Myometrial cell (primary cell): ENCODE results near the gene MET. TPM values are rescaled to one million over a fixed set of nuclear protein-coding genes. Genes with fewer than 3 reads are reported as not detected.

ENCODE experiments used
- total RNA-seq: library from RNA; depleted of rRNA; stranded (reverse); fragments of >200 nt; gene quantifications from 2 replicates; pipeline ENCODE4 v1.2.3, GENCODE V29; 2015

The MET gene
- total RNA-seq: 36.6 and 44.5 TPM in 2 replicates

GRCh38 chr7:116671681-116672595 lies at the start of gene MET:
TSS of gene MET (plus strand) at chr7:116672196. CDS start at chr7:116699085, 26,889 bp downstream.

Other genes starting within 250 kb of the MET start
- gene CAV2, start 172.5 kb upstream of the MET start, total RNA-seq: 169 and 192 TPM in 2 replicates
- 856 and 935 TPM in 2 replicates for gene CAV1, start 147.2 kb upstream of the MET start, total RNA-seq
- gene CAPZA2, start 190.4 kb downstream of the MET start, total RNA-seq: 76.7 and 103 TPM in 2 replicates